Progenitor cell of endocrine pancreas (in vitro differentiated cells): ENCODE data around the gene RFC4. TPM values are rescaled to one million over a fixed set of nuclear protein-coding genes. Genes with fewer than 3 reads are reported as not detected.
"Not testable (repeated sequence)": the region's sequence is repeated elsewhere in the genome, so short reads cannot be mapped to it uniquely, and the experiment has no call there.

Experiments used
- DNase-seq: peaks from one replicate; pipeline ENCODE4 v3.0.0; 2021; ENCODE audit warnings: low spot score; ENCODE audit not compliant: unreplicated experiment
- H3K27ac Mint-ChIP-seq: 2 replicates; pipeline ENCODE4 v1.8.0; 2021; ENCODE audit warnings: mild to moderate bottlenecking, moderate library complexity, mixed read lengths
- H3K27me3 Mint-ChIP-seq: 2 replicates; pipeline ENCODE4 v1.8.0; 2021; ENCODE audit warnings: mixed read lengths
- H3K36me3 Mint-ChIP-seq: 2 replicates; pipeline ENCODE4 v1.8.0; 2022; ENCODE audit warnings: mixed read lengths; ENCODE audit not compliant: insufficient read depth
- H3K4me1 Mint-ChIP-seq: 2 replicates; pipeline ENCODE4 v1.8.0; 2021; ENCODE audit warnings: low read depth, mixed read lengths
- H3K4me3 Mint-ChIP-seq: 2 replicates; pipeline ENCODE4 v1.8.0; 2021; ENCODE audit warnings: low read depth, mild to moderate bottlenecking, moderate library complexity, mixed read lengths
- H3K9me3 Mint-ChIP-seq: 2 replicates; pipeline ENCODE4 v1.8.0; 2021; ENCODE audit warnings: low read depth, mixed read lengths
- total RNA-seq: library from RNA; stranded (reverse); gene quantifications from 2 replicates; pipeline ENCODE4 v1.2.1, GENCODE V29; 2021
- TF ChIP-seq, protein P1 (sequence below): fragments of 200-600 bp; sonication (generic); IDR thresholded peaks from one replicate; pipeline ENCODE4 v1.5.0; 2021; ENCODE audit warnings: antibody characterized with exemption, mild to moderate bottlenecking; ENCODE audit not compliant: unreplicated experiment

Gene RFC4
- total RNA-seq, 1 donor from 2014 or later = 54.3 TPM

DNA sequence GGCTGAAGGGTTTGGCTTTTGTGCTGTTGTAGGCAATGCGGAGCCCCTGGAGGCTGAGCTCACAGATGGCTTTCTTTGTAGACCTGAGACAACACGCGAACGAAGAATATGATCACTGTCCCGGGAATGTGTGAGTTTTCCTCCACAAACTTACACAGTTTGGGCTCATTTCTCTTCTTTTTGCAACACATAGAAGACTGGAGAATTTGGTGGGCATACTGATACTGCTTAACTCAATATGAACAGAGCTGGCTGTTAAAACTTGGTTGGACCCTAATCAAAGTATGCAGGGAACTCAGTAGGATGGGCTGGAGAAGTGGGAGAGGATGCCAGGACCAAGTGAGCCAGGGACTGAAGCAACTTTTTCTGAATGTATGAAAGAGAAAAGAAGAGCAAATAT is 12.2 kb upstream of the RFC4 start:
- no peaks in the 10 kb centered on the region for H3K36me3 Mint-ChIP-seq
- TF ChIP-seq, protein P1, sequence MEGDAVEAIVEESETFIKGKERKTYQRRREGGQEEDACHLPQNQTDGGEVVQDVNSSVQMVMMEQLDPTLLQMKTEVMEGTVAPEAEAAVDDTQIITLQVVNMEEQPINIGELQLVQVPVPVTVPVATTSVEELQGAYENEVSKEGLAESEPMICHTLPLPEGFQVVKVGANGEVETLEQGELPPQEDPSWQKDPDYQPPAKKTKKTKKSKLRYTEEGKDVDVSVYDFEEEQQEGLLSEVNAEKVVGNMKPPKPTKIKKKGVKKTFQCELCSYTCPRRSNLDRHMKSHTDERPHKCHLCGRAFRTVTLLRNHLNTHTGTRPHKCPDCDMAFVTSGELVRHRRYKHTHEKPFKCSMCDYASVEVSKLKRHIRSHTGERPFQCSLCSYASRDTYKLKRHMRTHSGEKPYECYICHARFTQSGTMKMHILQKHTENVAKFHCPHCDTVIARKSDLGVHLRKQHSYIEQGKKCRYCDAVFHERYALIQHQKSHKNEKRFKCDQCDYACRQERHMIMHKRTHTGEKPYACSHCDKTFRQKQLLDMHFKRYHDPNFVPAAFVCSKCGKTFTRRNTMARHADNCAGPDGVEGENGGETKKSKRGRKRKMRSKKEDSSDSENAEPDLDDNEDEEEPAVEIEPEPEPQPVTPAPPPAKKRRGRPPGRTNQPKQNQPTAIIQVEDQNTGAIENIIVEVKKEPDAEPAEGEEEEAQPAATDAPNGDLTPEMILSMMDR = no peak
- no peak for DNase-seq
- peaks cover 28% of the 10 kb centered on the region for H3K27me3 Mint-ChIP-seq
- no peak overlapping the region for H3K4me3 Mint-ChIP-seq
- H3K9me3 Mint-ChIP-seq = no peaks in the 10 kb centered on the region
- H3K27ac Mint-ChIP-seq = no peak overlapping the region
- no peaks in the 10 kb centered on the region for H3K4me1 Mint-ChIP-seq

DNA sequence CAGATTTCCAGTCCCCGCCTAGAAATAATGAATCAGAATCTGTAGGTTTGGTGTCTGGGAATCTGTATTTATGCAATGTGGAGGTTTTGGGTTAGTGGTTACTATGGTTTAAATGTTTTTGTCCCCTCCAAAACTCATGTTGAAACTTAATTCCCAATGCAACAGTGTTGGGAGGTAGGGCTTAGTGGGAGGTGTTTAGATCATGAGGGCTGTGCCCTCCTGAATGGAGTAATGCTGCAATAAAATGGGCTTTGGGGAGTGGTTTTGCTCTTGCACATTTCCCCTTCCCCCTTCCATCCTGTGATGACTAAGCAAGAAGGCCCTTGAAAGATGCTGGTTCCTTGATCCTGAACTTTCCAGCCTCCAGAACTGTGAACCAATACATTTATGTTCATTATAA is 9.2 kb upstream of the RFC4 start:
- H3K4me1 Mint-ChIP-seq = no peaks in the 10 kb centered on the region
- H3K4me3 Mint-ChIP-seq = no peak overlapping the region
- DNase-seq = no peak
- TF ChIP-seq, protein P1 = no peak
- H3K36me3 Mint-ChIP-seq = no peaks in the 10 kb centered on the region
- H3K9me3 Mint-ChIP-seq = no peaks in the 10 kb centered on the region
- H3K27ac Mint-ChIP-seq = no peak overlapping the region
- peaks cover 32% of the 10 kb centered on the region for H3K27me3 Mint-ChIP-seq

DNA sequence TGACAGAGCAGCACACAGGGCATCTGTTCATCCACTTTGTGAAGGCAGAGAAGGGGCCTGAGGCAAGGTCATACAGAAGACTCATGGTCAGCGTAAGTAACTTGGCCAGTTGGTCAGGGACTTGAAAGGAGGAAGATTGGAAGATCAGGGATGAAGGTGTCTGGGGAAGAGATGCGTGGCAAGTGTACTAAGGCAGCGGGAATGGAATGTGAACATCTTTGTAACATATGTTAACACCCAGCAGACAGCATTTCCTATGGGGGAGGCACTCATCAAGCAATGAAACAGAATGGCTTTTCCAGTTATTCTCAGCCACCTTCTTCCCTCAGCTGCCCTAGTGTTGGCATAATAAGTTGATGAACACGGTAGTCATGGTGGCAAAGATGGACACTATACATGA is 7.8 kb upstream of the RFC4 start:
- TF ChIP-seq, protein P1 = no peak
- Mint-ChIP-seq H3K4me1 (no peaks in the 10 kb centered on the region), H3K27me3 (peaks cover 32% of the 10 kb centered on the region), H3K9me3 (no peaks in the 10 kb centered on the region), H3K36me3 (no peaks in the 10 kb centered on the region), H3K4me3 (no peak overlapping the region), H3K27ac (no peak overlapping the region)
- DNase-seq = no peak

DNA sequence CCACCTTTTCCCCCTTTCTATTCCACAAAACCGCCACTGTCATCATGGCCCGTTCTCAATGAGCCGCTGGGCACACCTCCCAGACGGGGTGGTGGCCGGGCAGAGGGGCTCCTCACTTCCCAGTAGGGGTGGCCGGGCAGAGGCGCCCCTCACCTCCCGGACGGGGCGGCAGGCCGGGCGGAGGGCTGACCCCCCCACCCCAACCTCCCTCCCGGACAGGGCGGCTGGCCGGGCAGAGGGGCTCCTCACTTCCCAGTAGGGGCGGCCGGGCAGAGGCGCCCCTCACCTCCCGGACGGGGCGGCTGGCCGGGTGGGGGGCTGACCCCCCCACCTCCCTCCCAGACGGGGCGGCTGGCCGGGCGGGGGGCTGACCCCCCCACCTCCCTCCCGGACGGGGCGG is 5.0 kb upstream of the RFC4 start:
- DNase-seq, H3K36me3 Mint-ChIP-seq, H3K9me3 Mint-ChIP-seq, H3K4me1 Mint-ChIP-seq, H3K4me3 Mint-ChIP-seq, H3K27ac Mint-ChIP-seq: not testable (repeated sequence)
- peaks cover 18% of the 10 kb centered on the region for H3K27me3 Mint-ChIP-seq

DNA sequence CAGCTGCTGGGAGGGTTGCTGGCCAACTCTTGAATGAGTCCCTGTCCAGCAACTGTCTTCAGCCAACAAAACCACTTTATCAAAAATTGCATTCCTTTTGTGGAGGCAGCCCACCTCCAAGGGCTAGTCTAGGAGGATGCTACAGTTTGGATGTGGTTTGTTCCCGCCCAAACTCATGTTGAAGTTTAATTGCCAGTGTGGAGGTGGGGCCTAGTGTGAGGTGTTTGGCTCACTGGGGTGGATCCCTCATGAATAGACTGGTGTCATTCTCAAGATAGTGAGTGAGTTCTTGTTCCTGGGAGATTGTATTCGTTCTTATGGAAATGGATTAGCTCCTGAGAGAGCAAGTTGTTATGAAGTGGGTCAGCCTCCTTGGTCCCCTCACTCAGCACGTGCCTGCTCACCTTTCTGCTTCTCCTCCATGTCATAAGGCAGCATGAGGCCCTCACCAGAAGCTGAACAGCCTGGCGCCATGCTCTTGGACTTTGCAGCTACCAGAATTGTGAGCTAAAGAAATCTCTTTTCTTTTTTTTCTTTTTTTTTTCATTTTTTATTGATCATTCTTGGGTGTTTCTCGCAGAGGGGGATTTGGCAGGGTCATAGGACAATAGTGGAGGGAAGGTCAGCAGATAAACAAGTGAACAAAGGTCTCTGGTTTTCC is 4.2 kb upstream of the RFC4 start:
- H3K27me3 Mint-ChIP-seq = peaks cover 14% of the 10 kb centered on the region
- H3K36me3 Mint-ChIP-seq = no peaks in the 10 kb centered on the region
- DNase-seq = no peak
- no peak overlapping the region for H3K4me3 Mint-ChIP-seq
- TF ChIP-seq, protein P1 = no peak
- no peaks in the 10 kb centered on the region for H3K9me3 Mint-ChIP-seq
- peaks cover 6% of the 10 kb centered on the region for H3K4me1 Mint-ChIP-seq
- no peak overlapping the region for H3K27ac Mint-ChIP-seq

DNA sequence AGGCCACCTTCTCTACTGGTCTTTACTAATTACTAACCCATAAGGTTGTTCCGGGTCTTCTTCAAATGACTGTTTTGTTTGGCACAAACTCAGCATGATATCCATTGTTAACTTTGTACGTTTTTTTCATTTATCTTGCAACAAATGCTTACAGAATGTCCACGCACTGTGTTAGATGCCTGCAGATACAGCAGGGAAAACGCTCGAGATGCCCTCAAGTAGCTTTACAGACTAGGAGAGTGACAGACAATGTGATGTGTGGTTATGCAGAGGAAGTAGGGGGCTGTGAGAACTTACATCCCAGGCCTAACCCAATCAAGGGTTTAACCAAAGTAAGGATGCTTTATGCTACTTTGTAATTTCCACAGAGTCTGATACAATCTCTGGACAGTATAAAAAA is 949 bp upstream of the RFC4 start:
- H3K4me1 Mint-ChIP-seq = peaks cover 8% of the 10 kb centered on the region
- TF ChIP-seq, protein P1 = no peak
- H3K27ac Mint-ChIP-seq = peak overlapping the region; percentile 95
- peaks cover 3% of the 10 kb centered on the region for H3K36me3 Mint-ChIP-seq
- peak overlapping the region; percentile 94 for H3K4me3 Mint-ChIP-seq
- no peak for DNase-seq
- H3K27me3 Mint-ChIP-seq = no peaks in the 10 kb centered on the region
- H3K9me3 Mint-ChIP-seq = no peaks in the 10 kb centered on the region

DNA sequence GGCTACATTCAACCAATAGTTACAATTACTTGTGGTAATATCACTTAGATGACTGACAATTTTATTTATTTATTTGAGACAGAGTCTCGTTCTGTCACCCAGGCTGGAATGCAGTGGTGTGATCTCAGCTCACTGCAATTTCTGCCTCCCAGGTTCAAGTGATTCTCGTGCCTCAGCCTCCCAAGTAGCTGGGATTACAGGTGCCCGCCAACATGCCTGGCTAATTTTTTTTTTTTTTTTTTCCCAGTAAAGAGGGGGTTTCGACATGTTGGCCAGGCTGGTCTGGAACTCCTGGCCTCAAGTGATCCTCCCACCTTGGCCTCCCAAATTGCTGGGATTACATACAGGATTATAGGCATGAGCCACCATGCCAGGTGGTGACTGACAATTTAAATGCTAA is 2.8 kb downstream of the RFC4 start:
- DNase-seq, H3K27me3 Mint-ChIP-seq, H3K4me3 Mint-ChIP-seq, H3K36me3 Mint-ChIP-seq, H3K4me1 Mint-ChIP-seq, H3K9me3 Mint-ChIP-seq, H3K27ac Mint-ChIP-seq: not testable (repeated sequence)
